NCI-H2227 (cell line): ENCODE results near the gene PRKX.
"Not testable (repeated sequence)": the region's sequence is repeated elsewhere in the genome, so short reads cannot be mapped to it uniquely, and the experiment has no call there.

Experiments used
- DNase-seq: peaks from one replicate; lab custom pipeline; 2025; ENCODE audit not compliant: unreplicated experiment; lab: John Stamatoyannopoulos, UW

The PRKX gene

GRCh38 chrX:3713225-3713936, at the start of gene PRKX:
PRKX (minus strand) TSS chrX:3713649; CDS start chrX:3713253, 396 bp downstream.
- DNase-seq: peak; percentile 79

- no peak for DNase-seq
Measured at GRCh38 chrX:3763111-3763510, 49.7 kb upstream of the PRKX start.

GRCh38 chrX:3757510-3758025, 44.1 kb upstream of the PRKX start:
- no peak for DNase-seq

- DNase-seq: no peak
Measured at GRCh38 chrX:3748052-3748559, 34.7 kb upstream of the PRKX start.

GRCh38 chrX:3743801-3744439, 30.5 kb upstream of the PRKX start:
- no peak for DNase-seq

- not testable (repeated sequence) for DNase-seq
Measured at GRCh38 chrX:3740946-3741345, 27.5 kb upstream of the PRKX start.

- no peak for DNase-seq
Measured at GRCh38 chrX:3738509-3738908, 25.1 kb upstream of the PRKX start.

GRCh38 chrX:3736536-3736935, 23.1 kb upstream of the PRKX start:
- DNase-seq: not testable (repeated sequence)

- not testable (repeated sequence) for DNase-seq
Measured at GRCh38 chrX:3735891-3736290, 22.4 kb upstream of the PRKX start.

- not testable (repeated sequence) for DNase-seq
Measured at GRCh38 chrX:3734456-3734855, 21.0 kb upstream of the PRKX start.

GRCh38 chrX:3733043-3733430, 19.6 kb upstream of the PRKX start:
- DNase-seq: no peak

- not testable (repeated sequence) for DNase-seq
Measured at GRCh38 chrX:3732326-3733042, 19.0 kb upstream of the PRKX start.

- no peak for DNase-seq
Measured at GRCh38 chrX:3728454-3728853, 15.0 kb upstream of the PRKX start.

- not testable (repeated sequence) for DNase-seq
Measured at GRCh38 chrX:3723460-3723859, 10.0 kb upstream of the PRKX start.

- no peak for DNase-seq
Measured at GRCh38 chrX:3717742-3718420, 4.4 kb upstream of the PRKX start.

GRCh38 chrX:3715921-3716320, 2.5 kb upstream of the PRKX start:
- no peak for DNase-seq

- not testable (repeated sequence) for DNase-seq
Measured at GRCh38 chrX:3714706-3715479, 1.4 kb upstream of the PRKX start.

- DNase-seq: no peak
Measured at GRCh38 chrX:3713937-3714434, 537 bp upstream of the PRKX start.

GRCh38 chrX:3712870-3713224, 602 bp downstream of the PRKX start:
- no peak for DNase-seq
